CD14-positive monocyte (primary cell): ENCODE measurements around the gene FAM43A. TPM values are rescaled to one million over a fixed set of nuclear protein-coding genes. Genes with fewer than 3 reads are reported as not detected.

Source experiments
- DNase-seq, 3 donors: peaks; one replicate each; pipeline ENCODE4 v3.0.0-alpha.2; 2011 to 2022
- H2AFZ ChIP-seq: 2 replicates; pipeline ENCODE4 v1.6.0; 2012; ENCODE audit warnings: mild to moderate bottlenecking, low read depth, low read length, inconsistent platforms; ENCODE audit not compliant: insufficient read depth, poor library complexity, severe bottlenecking
- H3K27ac ChIP-seq, 2 donors: 1 replicate in 1 of 2; 2 replicates in 1 of 2; pipeline ENCODE4 v1.5.1; 2012 to 2013; ENCODE audit warnings: low read length in 2 of 2, control low read depth in 1 of 2, inconsistent platforms in 1 of 2, low read depth in 1 of 2, mild to moderate bottlenecking in 1 of 2
- H3K27me3 ChIP-seq, 2 donors: one replicate each; pipeline versions ENCODE4 v1.6.0 to v1.6.1; 2011 to 2013; ENCODE audit warnings: low read length in 2 of 2; ENCODE audit not compliant: control insufficient read depth in 2 of 2, insufficient read depth in 2 of 2
- H3K36me3 ChIP-seq, 2 donors: replicated peaks in 1 of 2; 1 replicate in 1 of 2; 2 replicates in 1 of 2; pipeline versions ENCODE4 v1.5.1 to v1.6.1; 2012 to 2013; ENCODE audit warnings: low read length in 2 of 2, control low read depth in 1 of 2, inconsistent platforms in 1 of 2, mild to moderate bottlenecking in 1 of 2; ENCODE audit not compliant: insufficient read depth in 2 of 2, control insufficient read depth in 1 of 2
- H3K4me1 ChIP-seq, 2 donors: 1 replicate in 1 of 2; 2 replicates in 1 of 2; pipeline versions ENCODE4 v1.5.1 to v1.6.1; 2012 to 2013; ENCODE audit warnings: low read length in 2 of 2, control low read depth in 1 of 2, inconsistent platforms in 1 of 2, mild to moderate bottlenecking in 1 of 2, moderate library complexity in 1 of 2; ENCODE audit not compliant: insufficient read depth in 2 of 2, control insufficient read depth in 1 of 2
- H3K4me2 ChIP-seq: replicated peaks from 2 replicates; pipeline ENCODE3; 2012; ENCODE audit warnings: low read length, moderate library complexity, mild to moderate bottlenecking; ENCODE audit not compliant: poor library complexity, severe bottlenecking; ENCODE audit errors: extremely low read depth
- H3K4me3 ChIP-seq, 3 experiments: fragments of 200-600 bp in 1 of 3; sonication (generic) in 1 of 3; replicated peaks in 1 of 3; 1 replicate in 2 of 3; 2 replicates in 1 of 3; pipeline ENCODE4 v1.5.1; 2011 to 2013; ENCODE audit warnings: low read length in 3 of 3, mild to moderate bottlenecking in 3 of 3, control low read depth in 2 of 3, low read depth in 2 of 3, inconsistent platforms in 1 of 3, moderate library complexity in 1 of 3
- H3K79me2 ChIP-seq: 2 replicates; pipeline ENCODE4 v1.6.0; 2012; ENCODE audit warnings: mild to moderate bottlenecking, control low read depth, inconsistent platforms, low read length, moderate library complexity; ENCODE audit not compliant: insufficient read depth
- H3K9ac ChIP-seq: 2 replicates; pipeline ENCODE4 v1.6.0; 2017; ENCODE audit warnings: low read length, mild to moderate bottlenecking; ENCODE audit not compliant: insufficient read depth, poor library complexity, severe bottlenecking
- H3K9me3 ChIP-seq, 2 donors: replicated peaks in 1 of 2; 1 replicate in 1 of 2; 2 replicates in 1 of 2; pipeline versions ENCODE4 v1.5.1 to v1.6.1; 2012 to 2013; ENCODE audit warnings: low read length in 2 of 2, control low read depth in 1 of 2; ENCODE audit not compliant: control insufficient read depth in 1 of 2, insufficient read depth in 1 of 2
- H4K20me1 ChIP-seq: 2 replicates; pipeline ENCODE4 v1.6.0; 2012; ENCODE audit warnings: mild to moderate bottlenecking, low read length, control low read depth, moderate library complexity; ENCODE audit not compliant: insufficient read depth
- H3K27ac Mint-ChIP-seq, 7 donors: one replicate each; pipeline ENCODE4 v1.8.0; 2020; ENCODE audit warnings: mild to moderate bottlenecking in 7 of 7, mixed read lengths in 7 of 7, moderate library complexity in 6 of 7, inconsistent platforms in 2 of 7
- H3K27me3 Mint-ChIP-seq, 3 donors: one replicate each; pipeline ENCODE4 v1.8.0; 2021 to 2022; ENCODE audit warnings: low read depth in 3 of 3, mild to moderate bottlenecking in 3 of 3, mixed read lengths in 3 of 3, moderate library complexity in 3 of 3, inconsistent platforms in 1 of 3
- H3K36me3 Mint-ChIP-seq, 2 donors: one replicate each; pipeline ENCODE4 v1.8.0; 2020; ENCODE audit warnings: mixed read lengths in 2 of 2, inconsistent platforms in 1 of 2, mild to moderate bottlenecking in 1 of 2
- H3K4me1 Mint-ChIP-seq: one replicate; pipeline ENCODE4 v1.8.0; 2020; ENCODE audit warnings: mild to moderate bottlenecking, mixed read lengths
- H3K4me3 Mint-ChIP-seq, 2 donors: one replicate each; pipeline ENCODE4 v1.8.0; 2020; ENCODE audit warnings: mild to moderate bottlenecking in 2 of 2, mixed read lengths in 2 of 2, moderate library complexity in 1 of 2
- H3K9me3 Mint-ChIP-seq, 7 donors: one replicate each; pipeline ENCODE4 v1.8.0; 2020 to 2022; ENCODE audit warnings: mixed read lengths in 7 of 7, mild to moderate bottlenecking in 6 of 7, moderate library complexity in 6 of 7, inconsistent platforms in 2 of 7
- WGBS: methylation state at CpG from one replicate; pipeline ENCODE4 v1.1.5; 2013; ENCODE audit warnings: missing lambda C conversion rate; ENCODE audit not compliant: insufficient coverage; 5-methylcytosine and 5-hydroxymethylcytosine counted together
- intact Hi-C, 2 donors: fragments of 100-400 bp; cut with micrococcal nuclease; formaldehyde crosslinking; loops; one replicate each; pipeline versions ENCODE4 v1.15.0 to v1.15.1; 2023
- polyA plus RNA-seq, 3 donors: library from polyadenylated mRNA; depleted of rRNA in 1 of 3; unstranded in 2 of 3; stranded (reverse) in 1 of 3; fragments of 300-500 nt in 2 of 3; fragments of >200 nt in 1 of 3; fragmentation: Illumina TruSeq in 2 of 3; gene quantifications; 1 replicate in 2 of 3; 2 replicates in 1 of 3; pipeline ENCODE4 v1.2.3, GENCODE V29; 2012 to 2021
- TF ChIP-seq, protein P1 (sequence below): fragments of 200-600 bp; IDR thresholded peaks from one replicate; pipeline ENCODE4 v1.8.0; 2022; ENCODE audit warnings: antibody characterized with exemption, mild to moderate bottlenecking

Gene FAM43A
- polyA plus RNA-seq, 3 donors = 6.6 to 11.3 (median 9.8) TPM

DNA sequence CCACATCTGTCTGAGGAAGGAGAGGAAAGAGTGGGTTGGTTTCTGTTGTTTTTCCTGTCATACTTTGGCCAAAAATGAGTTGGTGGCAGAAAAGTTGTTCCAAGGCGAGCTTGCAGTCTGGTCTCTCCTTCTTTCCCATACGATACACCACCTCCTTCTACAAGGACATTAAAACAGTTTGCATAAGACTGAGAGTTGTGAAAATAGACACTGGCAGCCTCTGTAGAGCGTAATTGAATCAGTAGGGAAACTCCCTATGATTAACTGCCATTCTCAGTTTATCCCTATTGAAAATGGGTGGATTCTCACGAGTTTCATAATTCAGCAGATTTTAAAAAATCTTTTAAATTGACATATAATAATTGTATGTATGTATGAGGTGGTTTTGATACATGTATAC is 10.0 kb upstream of the FAM43A start:
- peaks cover 13 to 18% of the 10 kb centered on the region in 2 donors for H3K4me1 ChIP-seq
- no peak overlapping the region for H3K27ac ChIP-seq
- no peak overlapping the region for H3K4me3 Mint-ChIP-seq
- no peaks in the 10 kb centered on the region for H3K9me3 ChIP-seq
- H3K4me3 ChIP-seq = no peak overlapping the region
- H2AFZ ChIP-seq = no peak overlapping the region
- no peak for DNase-seq
- intact Hi-C loops = loop anchor here in 1 of 2 donors (10.0 kb wide), 1 partner anchor 849 kb away; no protein-coding TSS in a partner anchor
- TF ChIP-seq, protein P1, sequence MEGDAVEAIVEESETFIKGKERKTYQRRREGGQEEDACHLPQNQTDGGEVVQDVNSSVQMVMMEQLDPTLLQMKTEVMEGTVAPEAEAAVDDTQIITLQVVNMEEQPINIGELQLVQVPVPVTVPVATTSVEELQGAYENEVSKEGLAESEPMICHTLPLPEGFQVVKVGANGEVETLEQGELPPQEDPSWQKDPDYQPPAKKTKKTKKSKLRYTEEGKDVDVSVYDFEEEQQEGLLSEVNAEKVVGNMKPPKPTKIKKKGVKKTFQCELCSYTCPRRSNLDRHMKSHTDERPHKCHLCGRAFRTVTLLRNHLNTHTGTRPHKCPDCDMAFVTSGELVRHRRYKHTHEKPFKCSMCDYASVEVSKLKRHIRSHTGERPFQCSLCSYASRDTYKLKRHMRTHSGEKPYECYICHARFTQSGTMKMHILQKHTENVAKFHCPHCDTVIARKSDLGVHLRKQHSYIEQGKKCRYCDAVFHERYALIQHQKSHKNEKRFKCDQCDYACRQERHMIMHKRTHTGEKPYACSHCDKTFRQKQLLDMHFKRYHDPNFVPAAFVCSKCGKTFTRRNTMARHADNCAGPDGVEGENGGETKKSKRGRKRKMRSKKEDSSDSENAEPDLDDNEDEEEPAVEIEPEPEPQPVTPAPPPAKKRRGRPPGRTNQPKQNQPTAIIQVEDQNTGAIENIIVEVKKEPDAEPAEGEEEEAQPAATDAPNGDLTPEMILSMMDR = no peak
- no peaks in the 10 kb centered on the region for H3K36me3 Mint-ChIP-seq
- no peak overlapping the region for H3K4me2 ChIP-seq
- H3K36me3 ChIP-seq = no peaks in the 10 kb centered on the region
- H3K27me3 ChIP-seq = no peaks in the 10 kb centered on the region
- peaks cover 15% of the 10 kb centered on the region for H3K4me1 Mint-ChIP-seq
- H4K20me1 ChIP-seq = peaks cover 10% of the 10 kb centered on the region
- H3K27me3 Mint-ChIP-seq = peaks cover 4 to 6% (median 5%) of the 10 kb centered on the region in 3 donors
- no CpG with 5 or more reads among the region's 4 CpGs for WGBS
- peaks cover 13% of the 10 kb centered on the region for H3K79me2 ChIP-seq
- H3K27ac Mint-ChIP-seq = no peak overlapping the region
- peaks cover 0 to 2% (median 0%) of the 10 kb centered on the region in 7 donors for H3K9me3 Mint-ChIP-seq
- no peak overlapping the region for H3K9ac ChIP-seq

DNA sequence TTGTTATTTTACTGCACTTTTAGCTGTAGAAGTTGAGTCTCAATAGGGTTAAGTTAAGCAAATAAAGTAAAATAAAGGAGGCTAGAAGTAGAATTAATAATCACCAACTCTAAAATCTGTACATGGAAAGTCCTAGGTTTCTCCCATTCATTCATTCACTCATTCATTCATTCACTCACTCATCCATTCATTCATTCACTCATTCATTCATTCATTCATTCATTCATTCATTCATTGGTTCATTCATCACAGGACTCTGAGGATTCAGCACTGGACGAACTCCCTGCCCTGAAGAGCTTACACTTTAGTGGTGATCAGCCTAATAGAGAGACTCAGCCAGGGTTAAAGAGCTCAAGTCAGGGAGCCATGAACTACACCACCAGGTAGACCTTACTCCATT is 9.2 kb upstream of the FAM43A start:
- Histone ChIP-seq H3K27me3 (no peaks in the 10 kb centered on the region), H4K20me1 (peaks cover 3% of the 10 kb centered on the region), H3K27ac (no peak overlapping the region), H3K4me2 (no peak overlapping the region), H3K79me2 (peaks cover 5% of the 10 kb centered on the region), H3K9ac (no peak overlapping the region), H2AFZ (no peak overlapping the region), H3K9me3 (no peaks in the 10 kb centered on the region), H3K36me3 (no peaks in the 10 kb centered on the region), H3K4me3 (no peak overlapping the region), H3K4me1 (peaks cover 5 to 10% of the 10 kb centered on the region in 2 donors)
- whole genome bisulfite sequencing = 100% methylated on average over 1 of the region's 1 CpG
- Mint-ChIP-seq H3K4me3 (no peak overlapping the region), H3K9me3 (peaks cover 0 to 2% (median 0%) of the 10 kb centered on the region in 7 donors), H3K27me3 (peaks cover 4 to 10% (median 5%) of the 10 kb centered on the region in 3 donors), H3K36me3 (no peaks in the 10 kb centered on the region), H3K4me1 (peaks cover 8% of the 10 kb centered on the region), H3K27ac (no peak overlapping the region)
- no peak for DNase-seq
- intact Hi-C loops = loop anchor here in 1 of 2 donors (10.0 kb wide), 1 partner anchor 848 kb away; no protein-coding TSS in a partner anchor
- TF ChIP-seq, protein P1 = no peak
